Vagina (tissue), 2 donors: Measurements from ENCODE around the gene CADPS.

ENCODE experiments used
- POLR2A ChIP-seq, 2 donors: fragments of 450-650 bp; IDR thresholded peaks; one replicate each; pipeline ENCODE4 v1.6.1; 2017; ENCODE audit warnings: antibody characterized with exemption in 2 of 2, mild to moderate bottlenecking in 2 of 2, moderate library complexity in 2 of 2
- POLR2AphosphoS5 ChIP-seq, 2 donors: sonication (generic); formaldehyde crosslinking; IDR thresholded peaks; one replicate each; pipeline ENCODE4 v1.9.0; 2017; ENCODE audit warnings: antibody characterized with exemption in 2 of 2, mild to moderate bottlenecking in 2 of 2, low read depth in 1 of 2; ENCODE audit not compliant: insufficient read depth in 1 of 2

DNA sequence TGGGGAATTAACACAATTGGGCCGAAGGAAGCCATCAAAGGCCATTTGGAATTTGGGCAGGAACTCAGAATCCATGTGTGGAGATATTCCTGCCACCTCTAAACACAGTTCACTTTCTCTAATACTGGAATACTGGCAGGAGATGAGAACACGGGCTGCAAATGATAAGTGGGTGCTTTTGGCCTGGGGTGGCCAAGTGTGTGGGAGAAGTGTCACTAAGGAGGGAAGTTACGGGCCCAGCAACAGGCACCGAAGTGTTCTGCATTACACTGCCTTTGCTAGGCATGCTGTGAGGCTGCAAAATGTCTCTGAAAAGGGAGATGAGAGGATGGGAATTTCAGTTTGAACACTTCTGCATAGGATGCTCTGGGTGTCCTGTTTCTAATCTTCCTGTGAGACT lies 412.4 kb downstream of the CADPS start:
- TF ChIP-seq POLR2A (IDR thresholded peaks at IDR 0.05) (no peak), POLR2AphosphoS5 (IDR thresholded peaks at IDR 0.05; ENCODE audit: insufficient read depth in 1 of 2, low read depth in 1 of 2) (no peak)
